Endothelial cell of umbilical vein (primary cell): ENCODE measurements around the gene INPP4B.

Experiments used
- MAX ChIP-seq: IDR thresholded peaks from 2 replicates; pipeline ENCODE4 v1.6.1; 2011; ENCODE audit not compliant: insufficient read depth, insufficient read length
- POLR2A ChIP-seq: IDR thresholded peaks from 2 replicates; pipeline ENCODE4 v1.6.1; 2012; ENCODE audit warnings: low read depth, mild to moderate bottlenecking, control low read depth, low read length
- POLR2AphosphoS5 ChIP-seq: IDR thresholded peaks from 2 replicates; pipeline ENCODE4 v1.6.1; 2012; ENCODE audit warnings: low read depth, mild to moderate bottlenecking, control low read depth, low read length, moderate library complexity; ENCODE audit not compliant: insufficient read depth
- TF ChIP-seq, protein P1 (sequence below), 2 donors: IDR thresholded peaks; 1 replicate in 1 of 2; 2 replicates in 1 of 2; pipeline ENCODE4 v1.5.1; 2011; ENCODE audit warnings: low read length in 2 of 2, mild to moderate bottlenecking in 2 of 2, moderate library complexity in 2 of 2, control low read depth in 1 of 2, inconsistent platforms in 1 of 2, low read depth in 1 of 2; ENCODE audit not compliant: insufficient read depth in 1 of 2; ENCODE audit errors: extremely low read depth in 1 of 2

DNA sequence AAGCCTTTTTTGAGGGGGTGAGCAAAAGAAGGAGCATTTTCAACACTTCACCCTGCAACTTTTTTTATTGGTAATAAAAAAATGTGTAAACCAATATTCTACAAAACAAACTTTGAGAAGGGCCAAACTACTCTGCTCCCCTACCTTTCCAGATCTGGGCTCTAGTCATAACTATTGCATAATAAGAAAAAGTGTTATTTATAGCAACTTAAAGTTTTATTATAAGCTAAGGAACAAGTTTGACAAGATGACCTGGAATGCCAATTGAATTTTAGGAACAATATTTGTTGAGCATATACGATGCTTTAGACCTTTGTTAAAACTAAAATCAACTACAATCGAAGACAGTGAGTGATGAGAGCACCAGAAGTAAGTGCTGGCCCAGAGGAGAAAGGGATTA, 800.1 kb downstream of the INPP4B start:
- no peak for TF ChIP-seq POLR2A
- TF ChIP-seq, protein P1, sequence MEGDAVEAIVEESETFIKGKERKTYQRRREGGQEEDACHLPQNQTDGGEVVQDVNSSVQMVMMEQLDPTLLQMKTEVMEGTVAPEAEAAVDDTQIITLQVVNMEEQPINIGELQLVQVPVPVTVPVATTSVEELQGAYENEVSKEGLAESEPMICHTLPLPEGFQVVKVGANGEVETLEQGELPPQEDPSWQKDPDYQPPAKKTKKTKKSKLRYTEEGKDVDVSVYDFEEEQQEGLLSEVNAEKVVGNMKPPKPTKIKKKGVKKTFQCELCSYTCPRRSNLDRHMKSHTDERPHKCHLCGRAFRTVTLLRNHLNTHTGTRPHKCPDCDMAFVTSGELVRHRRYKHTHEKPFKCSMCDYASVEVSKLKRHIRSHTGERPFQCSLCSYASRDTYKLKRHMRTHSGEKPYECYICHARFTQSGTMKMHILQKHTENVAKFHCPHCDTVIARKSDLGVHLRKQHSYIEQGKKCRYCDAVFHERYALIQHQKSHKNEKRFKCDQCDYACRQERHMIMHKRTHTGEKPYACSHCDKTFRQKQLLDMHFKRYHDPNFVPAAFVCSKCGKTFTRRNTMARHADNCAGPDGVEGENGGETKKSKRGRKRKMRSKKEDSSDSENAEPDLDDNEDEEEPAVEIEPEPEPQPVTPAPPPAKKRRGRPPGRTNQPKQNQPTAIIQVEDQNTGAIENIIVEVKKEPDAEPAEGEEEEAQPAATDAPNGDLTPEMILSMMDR (IDR thresholded peaks at IDR 0.05; ENCODE audit: extremely low read depth in 1 of 2, insufficient read depth in 1 of 2, low read depth in 1 of 2, low read length in 2 of 2): no peak
- no peak for TF ChIP-seq POLR2AphosphoS5
- no peak for TF ChIP-seq MAX
